GM12878 (cell line): ENCODE measurements around the gene SPRYD3. TPM values are rescaled to one million over a fixed set of nuclear protein-coding genes. Genes with fewer than 3 reads are reported as not detected.

ENCODE experiments used
- RELA ChIP-seq: fragments of 450-650 bp; IDR thresholded peaks from 2 replicates; pipeline ENCODE4 v1.8.0; 2014; ENCODE audit warnings: borderline replicate concordance; ENCODE audit not compliant: partially characterized antibody
- RUNX3 ChIP-seq: IDR thresholded peaks from 2 replicates; pipeline ENCODE4 v1.6.1; 2012; ENCODE audit warnings: low read length, inconsistent platforms
- SIX5 ChIP-seq: IDR thresholded peaks from 2 replicates; pipeline ENCODE4 v1.6.1; 2011; ENCODE audit warnings: mild to moderate bottlenecking, low read depth, low read length, moderate library complexity; ENCODE audit not compliant: severe bottlenecking
- polyA plus RNA-seq, 11 experiments: library from polyadenylated mRNA; depleted of rRNA in 4 of 11; unstranded in 6 of 11; stranded (reverse) in 5 of 11; fragments of >200 nt; fragmentation: Nextera tagmentation in 4 of 11; fragmentation: Illumina TruSeq in 1 of 11; extraction: Ambion mirVana in 4 of 11; extraction: Trizol in 1 of 11; gene quantifications; 1 replicate in 1 of 11; 2 replicates in 10 of 11; pipeline versions ENCODE4 v1.2.1 to v1.2.3, GENCODE V29; 2011 to 2016; ENCODE audit warnings: inconsistent platforms in 2 of 11, missing spikeins in 2 of 11, low read depth in 1 of 11
- total RNA-seq, 4 experiments: library from RNA; depleted of rRNA in 3 of 4; stranded (reverse); fragments of >200 nt in 3 of 4; fragmentation: Illumina TruSeq in 1 of 4; extraction: Trizol in 1 of 4; gene quantifications; 2 replicates each; pipeline versions ENCODE4 v1.2.1 to v1.2.3, GENCODE V29; 2013 to 2021
- TF ChIP-seq, protein P1 (sequence below): IDR thresholded peaks from 2 replicates; pipeline ENCODE4 v1.6.1; 2012; ENCODE audit warnings: improper control_type of control experiment, low read depth, low read length; ENCODE audit not compliant: insufficient replicate concordance

SPRYD3 gene
- total and polyA plus RNA-seq, 10 of the 15 experiments (the other 5 are each of a cell fraction or from before 2014, with no cell fraction given): 2.3 to 26.4 (median 20.2) TPM

DNA sequence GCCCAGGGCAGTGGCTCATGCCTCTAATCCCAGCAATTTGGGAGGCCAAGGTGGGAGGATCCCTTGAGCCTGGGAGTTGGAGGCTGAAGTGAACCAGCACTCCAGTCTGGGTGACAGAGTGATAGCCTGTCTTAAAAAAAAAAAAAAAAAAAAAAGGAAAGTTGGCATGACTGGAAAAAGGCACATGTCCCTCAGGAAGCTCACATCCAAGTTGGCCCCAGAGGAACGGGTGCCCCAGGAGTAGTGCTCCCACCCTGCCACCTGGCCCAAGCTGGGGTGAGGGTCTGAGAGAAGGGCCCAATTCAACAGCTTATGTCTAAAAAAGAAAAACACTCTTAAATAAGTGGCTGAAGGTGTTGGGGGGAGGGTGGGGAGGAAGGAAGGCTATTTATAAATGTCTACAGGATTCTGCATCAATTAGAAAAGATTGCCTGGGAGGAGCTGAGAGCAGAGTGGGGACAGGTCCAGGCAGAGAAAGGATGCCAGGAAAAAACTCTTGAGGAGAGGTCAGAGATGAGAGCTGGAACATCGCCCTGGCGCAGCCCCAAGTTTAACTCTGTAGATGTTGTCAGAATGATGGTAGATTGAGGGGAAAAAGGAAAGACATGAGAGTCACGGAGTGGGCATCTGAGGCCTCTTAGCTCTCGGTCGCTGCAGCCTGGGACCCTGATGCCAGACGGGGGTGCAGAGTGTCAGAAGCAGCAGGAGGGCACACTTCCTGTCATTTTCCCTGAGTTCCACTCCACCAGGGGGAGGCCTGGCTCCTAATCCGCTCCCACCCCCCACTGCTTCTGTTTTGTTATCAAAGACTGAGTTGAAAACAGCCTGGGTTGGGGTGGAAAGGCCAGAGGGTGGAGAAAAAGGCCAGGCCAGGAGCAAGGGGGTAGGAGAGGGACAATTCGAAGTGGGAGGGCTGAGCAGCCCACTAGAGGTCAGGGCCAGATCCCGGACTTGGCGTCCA lies 7.3 kb downstream of the SPRYD3 start (continued):
- TF ChIP-seq RELA (no peak), RUNX3 (no peak), SIX5 (no peak)
- TF ChIP-seq, protein P1, sequence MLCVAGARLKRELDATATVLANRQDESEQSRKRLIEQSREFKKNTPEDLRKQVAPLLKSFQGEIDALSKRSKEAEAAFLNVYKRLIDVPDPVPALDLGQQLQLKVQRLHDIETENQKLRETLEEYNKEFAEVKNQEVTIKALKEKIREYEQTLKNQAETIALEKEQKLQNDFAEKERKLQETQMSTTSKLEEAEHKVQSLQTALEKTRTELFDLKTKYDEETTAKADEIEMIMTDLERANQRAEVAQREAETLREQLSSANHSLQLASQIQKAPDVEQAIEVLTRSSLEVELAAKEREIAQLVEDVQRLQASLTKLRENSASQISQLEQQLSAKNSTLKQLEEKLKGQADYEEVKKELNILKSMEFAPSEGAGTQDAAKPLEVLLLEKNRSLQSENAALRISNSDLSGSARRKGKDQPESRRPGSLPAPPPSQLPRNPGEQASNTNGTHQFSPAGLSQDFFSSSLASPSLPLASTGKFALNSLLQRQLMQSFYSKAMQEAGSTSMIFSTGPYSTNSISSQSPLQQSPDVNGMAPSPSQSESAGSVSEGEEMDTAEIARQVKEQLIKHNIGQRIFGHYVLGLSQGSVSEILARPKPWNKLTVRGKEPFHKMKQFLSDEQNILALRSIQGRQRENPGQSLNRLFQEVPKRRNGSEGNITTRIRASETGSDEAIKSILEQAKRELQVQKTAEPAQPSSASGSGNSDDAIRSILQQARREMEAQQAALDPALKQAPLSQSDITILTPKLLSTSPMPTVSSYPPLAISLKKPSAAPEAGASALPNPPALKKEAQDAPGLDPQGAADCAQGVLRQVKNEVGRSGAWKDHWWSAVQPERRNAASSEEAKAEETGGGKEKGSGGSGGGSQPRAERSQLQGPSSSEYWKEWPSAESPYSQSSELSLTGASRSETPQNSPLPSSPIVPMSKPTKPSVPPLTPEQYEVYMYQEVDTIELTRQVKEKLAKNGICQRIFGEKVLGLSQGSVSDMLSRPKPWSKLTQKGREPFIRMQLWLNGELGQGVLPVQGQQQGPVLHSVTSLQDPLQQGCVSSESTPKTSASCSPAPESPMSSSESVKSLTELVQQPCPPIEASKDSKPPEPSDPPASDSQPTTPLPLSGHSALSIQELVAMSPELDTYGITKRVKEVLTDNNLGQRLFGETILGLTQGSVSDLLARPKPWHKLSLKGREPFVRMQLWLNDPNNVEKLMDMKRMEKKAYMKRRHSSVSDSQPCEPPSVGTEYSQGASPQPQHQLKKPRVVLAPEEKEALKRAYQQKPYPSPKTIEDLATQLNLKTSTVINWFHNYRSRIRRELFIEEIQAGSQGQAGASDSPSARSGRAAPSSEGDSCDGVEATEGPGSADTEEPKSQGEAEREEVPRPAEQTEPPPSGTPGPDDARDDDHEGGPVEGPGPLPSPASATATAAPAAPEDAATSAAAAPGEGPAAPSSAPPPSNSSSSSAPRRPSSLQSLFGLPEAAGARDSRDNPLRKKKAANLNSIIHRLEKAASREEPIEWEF: no peak
